ENCODE results near the gene TMCC1. TPM values are rescaled to one million over a fixed set of nuclear protein-coding genes. Genes with fewer than 3 reads are reported as not detected.

Gene TMCC1
- total and polyA plus RNA-seq, 10 of the 15 experiments (the other 5 are each of a cell fraction or from before 2014, with no cell fraction given), result 2.3 to 21.1 (median 8.4) TPM

- WGBS (ENCODE audit: insufficient coverage, insufficient replicate concordance, low lambda C conversion rate, missing lambda C conversion rate), result 38% methylated on average over 5 of the region's 5 CpGs
- BruUV-seq (replicated peaks), result no TSS peak
- no peak for FAIRE-seq
Measured at GRCh38 chr3:129598000-129598381, 295.5 kb downstream of the TMCC1 start.

More at GRCh38 chr3:129598000-129598381, 295.5 kb downstream of the TMCC1 start:
- RAD21 ChIA-PET (ENCODE audit: unreplicated experiment), result no interaction called here
- peaks cover 0 to 4% of the 10 kb centered on the region in 2 experiments; a peak in 3 of 4 replicates for H3K27me3 ChIP-seq (replicated peaks in 1 of 2; ENCODE audit: control insufficient read depth in 2 of 2, insufficient read depth in 2 of 2, low read length in 1 of 2)
- H3K4me3 ChIP-seq, result no peak overlapping the region
- H2AFZ ChIP-seq (ENCODE audit: control insufficient read depth, low read depth, low read length), result no peak overlapping the region
- intact Hi-C loops (cut with micrococcal nuclease; ENCODE audit: unreplicated experiment), result no loop called here
- no peaks in the 10 kb centered on the region for H3K9me3 ChIP-seq (replicated peaks; ENCODE audit: control insufficient read depth, insufficient read depth, low read length)
- CTCF ChIA-PET, result interaction anchor here (0.7 to 1.4 kb wide), 2 partner anchors 40 to 215 kb away, joined by 3 read pairs; no protein-coding TSS in a partner anchor
- ATAC-seq (no peak), DNase-seq (ENCODE audit: low read depth, low spot score) (no peak)
- no peaks in the 10 kb centered on the region for H3K36me3 ChIP-seq (ENCODE audit: control insufficient read depth in 2 of 2, insufficient read depth in 2 of 2, low read length in 1 of 2)
- no peak overlapping the region for H3K4me2 ChIP-seq (ENCODE audit: control insufficient read depth, insufficient read depth)
- H3K9ac ChIP-seq (ENCODE audit: control insufficient read depth, insufficient read depth, low read length), result no peak overlapping the region
- no peaks in the 10 kb centered on the region for H3K79me2 ChIP-seq (ENCODE audit: control insufficient read depth, insufficient read depth, low read length)
- H4K20me1 ChIP-seq (ENCODE audit: control insufficient read depth, insufficient read depth), result no peaks in the 10 kb centered on the region
- POLR2A ChIA-PET, result no interaction called here
- in situ Hi-C loops (cut with MboI), result no loop called here
- H3K4me1 ChIP-seq (ENCODE audit: control insufficient read depth, insufficient read depth, low read length), result peaks cover 4% of the 10 kb centered on the region
- H3K27ac ChIP-seq (ENCODE audit: control insufficient read depth, insufficient read depth), result no peak overlapping the region
- SMC1A ChIA-PET (ENCODE audit: uncharacterized antibody, unreplicated experiment), result no interaction called here
- TF ChIP-seq NBN (IDR thresholded peaks at IDR 0.05), result no peak
- TF ChIP-seq SMC3 (IDR thresholded peaks at IDR 0.05; ENCODE audit: borderline replicate concordance, low read length), result no peak
- TF ChIP-seq PAX5 (IDR thresholded peaks at IDR 0.05; ENCODE audit: borderline replicate concordance, low read depth, low read length), result no peak
- TF ChIP-seq FOXK2 (IDR thresholded peaks at IDR 0.05), result no peak
- TF ChIP-seq, protein P1, sequence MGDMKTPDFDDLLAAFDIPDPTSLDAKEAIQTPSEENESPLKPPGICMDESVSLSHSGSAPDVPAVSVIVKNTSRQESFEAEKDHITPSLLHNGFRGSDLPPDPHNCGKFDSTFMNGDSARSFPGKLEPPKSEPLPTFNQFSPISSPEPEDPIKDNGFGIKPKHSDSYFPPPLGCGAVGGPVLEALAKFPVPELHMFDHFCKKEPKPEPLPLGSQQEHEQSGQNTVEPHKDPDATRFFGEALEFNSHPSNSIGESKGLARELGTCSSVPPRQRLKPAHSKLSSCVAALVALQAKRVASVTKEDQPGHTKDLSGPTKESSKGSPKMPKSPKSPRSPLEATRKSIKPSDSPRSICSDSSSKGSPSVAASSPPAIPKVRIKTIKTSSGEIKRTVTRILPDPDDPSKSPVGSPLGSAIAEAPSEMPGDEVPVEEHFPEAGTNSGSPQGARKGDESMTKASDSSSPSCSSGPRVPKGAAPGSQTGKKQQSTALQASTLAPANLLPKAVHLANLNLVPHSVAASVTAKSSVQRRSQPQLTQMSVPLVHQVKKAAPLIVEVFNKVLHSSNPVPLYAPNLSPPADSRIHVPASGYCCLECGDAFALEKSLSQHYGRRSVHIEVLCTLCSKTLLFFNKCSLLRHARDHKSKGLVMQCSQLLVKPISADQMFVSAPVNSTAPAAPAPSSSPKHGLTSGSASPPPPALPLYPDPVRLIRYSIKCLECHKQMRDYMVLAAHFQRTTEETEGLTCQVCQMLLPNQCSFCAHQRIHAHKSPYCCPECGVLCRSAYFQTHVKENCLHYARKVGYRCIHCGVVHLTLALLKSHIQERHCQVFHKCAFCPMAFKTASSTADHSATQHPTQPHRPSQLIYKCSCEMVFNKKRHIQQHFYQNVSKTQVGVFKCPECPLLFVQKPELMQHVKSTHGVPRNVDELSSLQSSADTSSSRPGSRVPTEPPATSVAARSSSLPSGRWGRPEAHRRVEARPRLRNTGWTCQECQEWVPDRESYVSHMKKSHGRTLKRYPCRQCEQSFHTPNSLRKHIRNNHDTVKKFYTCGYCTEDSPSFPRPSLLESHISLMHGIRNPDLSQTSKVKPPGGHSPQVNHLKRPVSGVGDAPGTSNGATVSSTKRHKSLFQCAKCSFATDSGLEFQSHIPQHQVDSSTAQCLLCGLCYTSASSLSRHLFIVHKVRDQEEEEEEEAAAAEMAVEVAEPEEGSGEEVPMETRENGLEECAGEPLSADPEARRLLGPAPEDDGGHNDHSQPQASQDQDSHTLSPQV (IDR thresholded peaks at IDR 0.05), result no peak
- no peak for TF ChIP-seq STAT3 (IDR thresholded peaks at IDR 0.05; ENCODE audit: low read depth, low read length)
- TF ChIP-seq, protein P2, sequence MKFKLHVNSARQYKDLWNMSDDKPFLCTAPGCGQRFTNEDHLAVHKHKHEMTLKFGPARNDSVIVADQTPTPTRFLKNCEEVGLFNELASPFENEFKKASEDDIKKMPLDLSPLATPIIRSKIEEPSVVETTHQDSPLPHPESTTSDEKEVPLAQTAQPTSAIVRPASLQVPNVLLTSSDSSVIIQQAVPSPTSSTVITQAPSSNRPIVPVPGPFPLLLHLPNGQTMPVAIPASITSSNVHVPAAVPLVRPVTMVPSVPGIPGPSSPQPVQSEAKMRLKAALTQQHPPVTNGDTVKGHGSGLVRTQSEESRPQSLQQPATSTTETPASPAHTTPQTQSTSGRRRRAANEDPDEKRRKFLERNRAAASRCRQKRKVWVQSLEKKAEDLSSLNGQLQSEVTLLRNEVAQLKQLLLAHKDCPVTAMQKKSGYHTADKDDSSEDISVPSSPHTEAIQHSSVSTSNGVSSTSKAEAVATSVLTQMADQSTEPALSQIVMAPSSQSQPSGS (IDR thresholded peaks at IDR 0.05; ENCODE audit: low read length), result no peak
- TF ChIP-seq NRF1 (conservative IDR thresholded peaks at IDR 0.05; ENCODE audit: low read depth, low read length), result no peak
- no peak for TF ChIP-seq KLF5 (IDR thresholded peaks at IDR 0.05; ENCODE audit: partially characterized antibody)
- no peak for TF ChIP-seq YBX1 (IDR thresholded peaks at IDR 0.05)
- no peak for TF ChIP-seq MEF2A (IDR thresholded peaks at IDR 0.05; ENCODE audit: insufficient read depth, low read depth, low read length)
- no peak for TF ChIP-seq GATAD2B (conservative IDR thresholded peaks at IDR 0.05; ENCODE audit: low read depth)
- TF ChIP-seq SREBF1 (IDR thresholded peaks at IDR 0.05; ENCODE audit: low read length), result no peak
- TF ChIP-seq RFX5 (IDR thresholded peaks at IDR 0.05; ENCODE audit: low read depth, low read length), result no peak
- TF ChIP-seq PML (IDR thresholded peaks at IDR 0.05; ENCODE audit: low read length), result no peak
- no peak for TF ChIP-seq HDAC2 (IDR thresholded peaks at IDR 0.05)

Data from GM12878 (cell line).